Endometrial microvascular endothelial cells (primary cell): Measurements from ENCODE around the gene ZBBX. TPM values are rescaled to one million over a fixed set of nuclear protein-coding genes. Genes with fewer than 3 reads are reported as not detected.

Experiments
- in situ Hi-C: cut with HindIII; loops from 2 replicates; pipeline ENCODE4 v1.10.0; 2017; ENCODE audit warnings: low sequenced_read_pairs, low pct_unique_long_range_greater_than_20kb; ENCODE audit errors: inconsistent ontology term
- total RNA-seq: library from RNA; depleted of rRNA; stranded (reverse); fragments of >200 nt; gene quantifications from one replicate; pipeline ENCODE4 v1.2.3, GENCODE V29; 2015; ENCODE audit errors: inconsistent ontology term

Gene ZBBX
- total RNA-seq, 1 donor from 2014 or later: not detected

DNA sequence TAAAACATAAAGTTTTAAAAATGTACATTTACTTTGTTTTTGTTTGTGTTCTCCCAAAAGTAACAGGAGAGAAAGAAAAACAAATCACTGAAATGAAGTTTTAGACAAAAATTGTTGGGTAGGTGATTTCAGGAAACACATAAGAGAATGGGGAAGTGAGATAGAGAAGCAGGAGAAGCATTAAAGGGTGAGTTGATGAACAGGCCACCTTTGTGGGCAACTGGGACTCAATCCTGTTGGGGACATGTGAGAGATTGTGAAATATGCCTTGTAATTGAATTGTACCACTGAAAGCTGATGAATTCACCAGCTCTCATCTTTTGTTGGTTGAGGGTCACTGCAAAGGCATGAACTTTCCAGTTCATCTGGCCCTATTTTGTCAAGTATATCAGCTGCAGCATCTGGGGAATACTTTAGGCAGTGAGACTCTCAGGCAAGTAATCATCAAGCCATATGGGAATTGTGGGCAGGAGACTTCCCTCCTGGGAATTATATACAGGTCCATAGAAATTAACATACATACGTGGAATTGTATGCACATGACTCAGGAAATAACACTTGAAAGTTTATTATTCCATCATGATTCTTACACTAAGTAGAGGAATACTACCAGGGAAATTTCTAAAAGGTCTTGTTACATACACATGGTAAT lies 181.0 kb downstream of the ZBBX start:
- in situ Hi-C loops: no loop called here

Other genes starting within 250 kb of the ZBBX start
- gene SERPINI2, start 93.7 kb upstream of the ZBBX start, total RNA-seq: not detected